ENCODE data around the gene SLC2A4.

The SLC2A4 gene

GRCh38 chr17:7249830-7250229 is 31.7 kb upstream of the SLC2A4 start:
- Histone ChIP-seq H3K4me1 (ENCODE audit: insufficient read depth, low read length) (peaks cover 7% of the 10 kb centered on the region), H3K36me3 (ENCODE audit: insufficient read depth, low read depth, low read length) (peaks cover 34% of the 10 kb centered on the region), H3K27ac (ENCODE audit: low read length) (no peak overlapping the region), H3K4me3 (ENCODE audit: low read length) (peak overlapping the region; percentile 92; the same call in 1 of the 2 replicates), H3K9me3 (ENCODE audit: insufficient read depth, low read depth, low read length) (no peaks in the 10 kb centered on the region), H3K9ac (ENCODE audit: low read depth, low read length) (peak overlapping the region; percentile 94; the same call in 1 of the 2 replicates), H3K27me3 (ENCODE audit: insufficient read depth, low read length) (no peaks in the 10 kb centered on the region)

GRCh38 chr17:7250695-7251627 is 30.6 kb upstream of the SLC2A4 start:
- peak overlapping the region; percentile 94 for H3K9ac ChIP-seq (ENCODE audit: low read depth, low read length)
- no peaks in the 10 kb centered on the region for H3K27me3 ChIP-seq (ENCODE audit: insufficient read depth, low read length)
- no peaks in the 10 kb centered on the region for H3K9me3 ChIP-seq (ENCODE audit: insufficient read depth, low read depth, low read length)
- peaks cover 7% of the 10 kb centered on the region for H3K4me1 ChIP-seq (ENCODE audit: insufficient read depth, low read length)
- H3K36me3 ChIP-seq (ENCODE audit: insufficient read depth, low read depth, low read length), result peaks cover 37% of the 10 kb centered on the region
- H3K27ac ChIP-seq (ENCODE audit: low read length), result peak overlapping the region; percentile 48
- peak overlapping the region; percentile 92 for H3K4me3 ChIP-seq (ENCODE audit: low read length)

DNA sequence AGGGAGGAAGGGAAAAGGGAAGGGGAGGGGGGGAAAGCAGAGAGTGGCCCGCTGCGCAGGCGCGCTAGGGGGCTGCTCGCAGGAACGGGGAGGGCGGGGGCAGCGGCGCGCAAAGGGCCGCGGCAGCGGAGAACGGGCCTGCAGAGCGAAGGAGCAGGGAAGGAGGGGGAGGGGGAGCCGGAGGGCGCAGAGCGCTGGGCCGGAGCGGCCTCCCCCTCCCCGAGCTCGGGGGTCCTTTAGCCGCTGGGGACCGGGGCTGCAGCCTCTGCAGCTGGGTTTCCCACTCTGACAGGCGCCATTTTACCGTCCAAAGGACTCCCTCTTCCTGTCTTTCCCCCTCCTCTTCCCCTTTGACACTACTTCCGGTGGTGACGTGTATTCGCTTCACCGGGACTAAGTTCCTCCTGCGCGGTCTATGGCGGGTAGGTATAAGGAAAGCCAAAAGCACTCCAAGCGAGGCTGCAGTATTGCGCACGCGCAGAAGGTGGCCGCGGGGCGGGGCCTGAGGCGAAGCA is 29.8 kb upstream of the SLC2A4 start, which contains the start of gene CTDNEP1:
Gene CTDNEP1, minus strand, starts transcription at position 74 of the 515 bp plus-strand sequence. CDS start 438 bp downstream, outside the sequence.
- peak within 1 kb of the TSS; percentile 92 for H3K4me3 ChIP-seq (ENCODE audit: low read length)
- peaks cover 37% of the 10 kb centered on the region for H3K36me3 ChIP-seq (ENCODE audit: insufficient read depth, low read depth, low read length)
- peaks cover 7% of the 10 kb centered on the region for H3K4me1 ChIP-seq (ENCODE audit: insufficient read depth, low read length)
- peak within 1 kb of the TSS; percentile 94 for H3K9ac ChIP-seq (ENCODE audit: low read depth, low read length)
- H3K27ac ChIP-seq (ENCODE audit: low read length), result peak within 1 kb of the TSS; percentile 100
- H3K27me3 ChIP-seq (ENCODE audit: insufficient read depth, low read length), result no peaks in the 10 kb centered on the region
- H3K9me3 ChIP-seq (ENCODE audit: insufficient read depth, low read depth, low read length), result no peaks in the 10 kb centered on the region

GRCh38 chr17:7252176-7253043 is 29.1 kb upstream of the SLC2A4 start, which contains the start of gene ELP5:
Gene ELP5 (plus strand): TSS chr17:7252215. CDS start chr17:7252551, 336 bp downstream.
- Histone ChIP-seq H3K4me1 (ENCODE audit: insufficient read depth, low read length) (peaks cover 7% of the 10 kb centered on the region), H3K27me3 (ENCODE audit: insufficient read depth, low read length) (no peaks in the 10 kb centered on the region), H3K27ac (ENCODE audit: low read length) (peak within 1 kb of the TSS; percentile 100), H3K9ac (ENCODE audit: low read depth, low read length) (peak within 1 kb of the TSS; percentile 94), H3K9me3 (ENCODE audit: insufficient read depth, low read depth, low read length) (no peaks in the 10 kb centered on the region), H3K4me3 (ENCODE audit: low read length) (peak within 1 kb of the TSS; percentile 92), H3K36me3 (ENCODE audit: insufficient read depth, low read depth, low read length) (peaks cover 37% of the 10 kb centered on the region)

- H3K36me3 ChIP-seq (ENCODE audit: insufficient read depth, low read depth, low read length), result peaks cover 41% of the 10 kb centered on the region
- H3K4me3 ChIP-seq (ENCODE audit: low read length), result peak overlapping the region; percentile 92
- H3K9me3 ChIP-seq (ENCODE audit: insufficient read depth, low read depth, low read length), result no peaks in the 10 kb centered on the region
- H3K27ac ChIP-seq (ENCODE audit: low read length), result no peak overlapping the region
- H3K27me3 ChIP-seq (ENCODE audit: insufficient read depth, low read length), result no peaks in the 10 kb centered on the region
- H3K4me1 ChIP-seq (ENCODE audit: insufficient read depth, low read length), result peaks cover 7% of the 10 kb centered on the region
- peak overlapping the region; percentile 94; the same call in 1 of the 2 replicates for H3K9ac ChIP-seq (ENCODE audit: low read depth, low read length)
Observed at GRCh38 chr17:7253082-7253481, 28.4 kb upstream of the SLC2A4 start.

- no peaks in the 10 kb centered on the region for H3K9me3 ChIP-seq (ENCODE audit: insufficient read depth, low read depth, low read length)
- no peak overlapping the region for H3K27ac ChIP-seq (ENCODE audit: low read length)
- no peaks in the 10 kb centered on the region for H3K27me3 ChIP-seq (ENCODE audit: insufficient read depth, low read length)
- H3K4me1 ChIP-seq (ENCODE audit: insufficient read depth, low read length), result peaks cover 7% of the 10 kb centered on the region
- H3K4me3 ChIP-seq (ENCODE audit: low read length), result no peak overlapping the region
- H3K9ac ChIP-seq (ENCODE audit: low read depth, low read length), result no peak overlapping the region
- H3K36me3 ChIP-seq (ENCODE audit: insufficient read depth, low read depth, low read length), result peaks cover 56% of the 10 kb centered on the region
Observed at GRCh38 chr17:7254511-7254910, 27.0 kb upstream of the SLC2A4 start.

DNA sequence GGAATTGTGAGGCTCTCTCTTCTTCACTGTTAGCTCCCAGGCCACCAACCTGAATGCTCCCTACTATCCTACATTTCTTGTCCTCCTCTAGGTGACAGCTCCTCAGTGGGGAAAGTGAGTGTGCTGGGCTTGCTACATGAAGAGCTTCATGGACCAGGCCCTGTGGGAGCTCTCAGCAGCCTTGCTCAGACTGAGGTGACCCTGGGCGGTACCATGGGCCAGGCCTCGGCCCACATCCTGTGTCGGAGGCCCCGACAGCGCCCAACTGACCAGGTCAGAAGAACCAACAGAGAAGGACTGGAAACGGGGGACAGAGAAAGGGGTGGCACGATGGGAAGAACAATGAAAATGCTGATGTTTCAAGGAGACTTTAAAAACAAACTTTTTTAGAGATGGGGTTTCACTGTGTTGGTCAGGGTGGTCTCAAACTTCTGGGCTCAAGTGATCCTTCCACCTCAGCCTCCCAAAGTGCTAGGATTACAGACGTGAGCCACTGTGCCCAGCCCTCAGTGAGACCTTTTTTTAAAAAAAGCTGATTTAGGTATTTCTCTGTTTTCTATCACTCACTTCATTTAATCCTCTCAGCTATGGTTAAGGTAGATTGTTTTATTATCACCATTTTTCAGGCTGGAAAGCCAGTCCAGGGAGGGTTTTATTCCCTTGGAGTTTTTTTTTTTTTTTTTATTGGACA is 24.6 kb upstream of the SLC2A4 start:
- Histone ChIP-seq H3K4me3 (ENCODE audit: low read length) (no peak overlapping the region), H3K4me1 (ENCODE audit: insufficient read depth, low read length) (0 out of 2 replicates have a peak, but pooled peaks cover 7% of the 10 kb centered on the region), H3K36me3 (ENCODE audit: insufficient read depth, low read depth, low read length) (peaks cover 64% of the 10 kb centered on the region), H3K9ac (ENCODE audit: low read depth, low read length) (no peak overlapping the region), H3K27ac (ENCODE audit: low read length) (no peak overlapping the region), H3K9me3 (ENCODE audit: insufficient read depth, low read depth, low read length) (no peaks in the 10 kb centered on the region), H3K27me3 (ENCODE audit: insufficient read depth, low read length) (peaks cover 16% of the 10 kb centered on the region)

GRCh38 chr17:7258731-7259554 is 22.6 kb upstream of the SLC2A4 start:
- peaks cover 60% of the 10 kb centered on the region for H3K36me3 ChIP-seq (ENCODE audit: insufficient read depth, low read depth, low read length)
- H3K27ac ChIP-seq (ENCODE audit: low read length), result no peak overlapping the region

DNA sequence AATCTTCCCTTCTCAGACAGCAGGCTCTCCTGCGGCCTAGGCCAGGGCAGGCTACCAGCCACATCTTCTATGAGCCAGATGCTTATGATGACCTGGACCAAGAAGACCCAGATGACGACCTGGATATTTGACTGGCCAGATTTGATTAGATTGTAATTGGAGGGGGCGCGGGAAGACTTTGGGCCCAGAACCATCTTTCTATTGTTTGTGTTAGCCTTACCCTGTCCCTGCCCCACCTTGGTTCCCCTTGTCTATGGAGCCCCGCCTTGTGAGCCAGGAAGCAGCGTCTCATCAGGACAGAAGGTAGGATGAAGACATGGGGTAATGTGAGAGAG is 22.0 kb upstream of the SLC2A4 start:
- peaks cover 54% of the 10 kb centered on the region for H3K36me3 ChIP-seq (ENCODE audit: insufficient read depth, low read depth, low read length)
- no peak overlapping the region for H3K9ac ChIP-seq (ENCODE audit: low read depth, low read length)
- no peaks in the 10 kb centered on the region for H3K9me3 ChIP-seq (ENCODE audit: insufficient read depth, low read depth, low read length)
- no peak overlapping the region for H3K27ac ChIP-seq (ENCODE audit: low read length)
- no peak overlapping the region for H3K4me3 ChIP-seq (ENCODE audit: low read length)
- H3K27me3 ChIP-seq (ENCODE audit: insufficient read depth, low read length), result peaks cover 42% of the 10 kb centered on the region
- H3K4me1 ChIP-seq (ENCODE audit: insufficient read depth, low read length), result peaks cover 13% of the 10 kb centered on the region; the same call in 1 of the 2 replicates

More at GRCh38 chr17:7258731-7259554, 22.6 kb upstream of the SLC2A4 start:
- Histone ChIP-seq H3K4me1 (ENCODE audit: insufficient read depth, low read length) (peaks cover 8% of the 10 kb centered on the region; the same call in 1 of the 2 replicates), H3K4me3 (ENCODE audit: low read length) (no peak overlapping the region), H3K9me3 (ENCODE audit: insufficient read depth, low read depth, low read length) (no peaks in the 10 kb centered on the region), H3K27me3 (ENCODE audit: insufficient read depth, low read length) (peaks cover 36% of the 10 kb centered on the region), H3K9ac (ENCODE audit: low read depth, low read length) (no peak overlapping the region)

DNA sequence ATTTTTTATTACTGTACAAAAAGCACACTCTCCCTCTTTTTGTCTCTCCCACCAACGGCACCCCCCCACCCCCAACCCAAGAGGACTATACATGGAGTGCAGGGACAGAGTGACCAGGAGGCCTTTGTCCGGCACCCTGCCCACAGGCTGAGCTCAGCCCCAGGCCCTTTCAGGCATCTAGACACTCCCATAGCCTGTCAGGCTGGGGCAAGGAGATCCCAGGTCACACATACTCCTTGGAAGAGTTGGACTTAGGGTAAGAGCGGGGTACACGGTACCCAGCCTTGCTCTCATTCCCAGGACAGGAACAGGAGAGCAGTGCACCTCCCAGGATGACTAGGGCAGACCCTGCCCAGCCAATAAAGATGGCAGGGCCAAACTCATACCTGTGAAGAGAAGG is 21.4 kb upstream of the SLC2A4 start:
- H3K27ac ChIP-seq (ENCODE audit: low read length), result no peak overlapping the region
- peaks cover 48% of the 10 kb centered on the region for H3K36me3 ChIP-seq (ENCODE audit: insufficient read depth, low read depth, low read length)
- H3K4me3 ChIP-seq (ENCODE audit: low read length), result peak overlapping the region; percentile 92
- peak overlapping the region; percentile 97; the same call in 1 of the 2 replicates for H3K9ac ChIP-seq (ENCODE audit: low read depth, low read length)
- H3K9me3 ChIP-seq (ENCODE audit: insufficient read depth, low read depth, low read length), result no peaks in the 10 kb centered on the region
- H3K27me3 ChIP-seq (ENCODE audit: insufficient read depth, low read length), result peaks cover 44% of the 10 kb centered on the region
- peaks cover 13% of the 10 kb centered on the region; the same call in 1 of the 2 replicates for H3K4me1 ChIP-seq (ENCODE audit: insufficient read depth, low read length)
